DOHH2 (cell line): ENCODE results near the gene SCG5.

ENCODE experiments used
- H3F3A ChIP-seq: fragments of 200-600 bp; sonication (generic), shearing (Covaris generic); 2 replicates; pipeline ENCODE4 v1.6.0; 2016; ENCODE audit warnings: antibody characterized with exemption, mild to moderate bottlenecking; ENCODE audit not compliant: control insufficient read depth, insufficient read depth
- H3K27ac ChIP-seq: fragments of 200-600 bp; sonication (generic); 2 replicates; pipeline ENCODE4 v1.5.1; 2014; ENCODE audit warnings: low read depth, mild to moderate bottlenecking, low read length, moderate library complexity
- H3K27me3 ChIP-seq: fragments of 200-600 bp; sonication (generic); 2 replicates; pipeline ENCODE4 v1.6.1; 2014; ENCODE audit warnings: mild to moderate bottlenecking, low read length, mixed read lengths; ENCODE audit not compliant: control insufficient read depth
- H3K36me3 ChIP-seq: fragments of 200-600 bp; sonication (generic); 2 replicates; pipeline ENCODE4 v1.6.1; 2014; ENCODE audit warnings: mild to moderate bottlenecking, low read length, moderate library complexity, mixed read lengths; ENCODE audit not compliant: control insufficient read depth
- H3K4me1 ChIP-seq: fragments of 200-600 bp; sonication (generic); 2 replicates; pipeline ENCODE4 v1.6.1; 2014; ENCODE audit warnings: mild to moderate bottlenecking, low read length, mixed read lengths; ENCODE audit not compliant: control insufficient read depth
- H3K4me2 ChIP-seq: fragments of 200-600 bp; sonication (generic); 2 replicates; pipeline ENCODE4 v1.6.0; 2014; ENCODE audit warnings: mild to moderate bottlenecking, low read length, moderate library complexity
- H3K4me3 ChIP-seq: fragments of 200-600 bp; sonication (generic); 2 replicates; pipeline ENCODE4 v1.5.1; 2014; ENCODE audit warnings: mild to moderate bottlenecking, low read length, mixed read lengths
- H3K79me2 ChIP-seq: fragments of 200-600 bp; sonication (generic); 2 replicates; pipeline ENCODE4 v1.6.1; 2014; ENCODE audit warnings: mild to moderate bottlenecking, low read length, mixed read lengths; ENCODE audit not compliant: control insufficient read depth
- H3K9me2 ChIP-seq: fragments of 200-600 bp; sonication (generic); replicated peaks from 2 replicates; pipeline ENCODE4 v1.6.1; 2014; ENCODE audit warnings: mild to moderate bottlenecking, low read length, mixed read lengths; ENCODE audit not compliant: control insufficient read depth
- H3K9me3 ChIP-seq: fragments of 200-600 bp; sonication (generic); 2 replicates; pipeline ENCODE4 v1.6.1; 2014; ENCODE audit warnings: antibody characterized with exemption, low read length, mixed read lengths; ENCODE audit not compliant: control insufficient read depth, insufficient read depth
- H4K20me1 ChIP-seq: fragments of 200-600 bp; sonication (generic); 2 replicates; pipeline ENCODE4 v1.6.0; 2014; ENCODE audit warnings: low read depth, mild to moderate bottlenecking, antibody characterized with exemption, low read length, moderate library complexity; ENCODE audit not compliant: control insufficient read depth, insufficient read depth
- EZH2phosphoT487 ChIP-seq: fragments of 200-600 bp; sonication (generic); IDR thresholded peaks from 2 replicates; pipeline ENCODE4 v1.6.1; 2017; ENCODE audit warnings: borderline replicate concordance, mild to moderate bottlenecking, antibody characterized with exemption, low read length, moderate library complexity, mixed read lengths
- TF ChIP-seq, protein P1 (sequence below): fragments of 200-600 bp; sonication (generic); IDR thresholded peaks from one replicate; pipeline ENCODE4 v1.5.1; 2014; ENCODE audit warnings: antibody characterized with exemption, mild to moderate bottlenecking, low read depth, low read length; ENCODE audit not compliant: poor library complexity, severe bottlenecking

SCG5 gene

DNA sequence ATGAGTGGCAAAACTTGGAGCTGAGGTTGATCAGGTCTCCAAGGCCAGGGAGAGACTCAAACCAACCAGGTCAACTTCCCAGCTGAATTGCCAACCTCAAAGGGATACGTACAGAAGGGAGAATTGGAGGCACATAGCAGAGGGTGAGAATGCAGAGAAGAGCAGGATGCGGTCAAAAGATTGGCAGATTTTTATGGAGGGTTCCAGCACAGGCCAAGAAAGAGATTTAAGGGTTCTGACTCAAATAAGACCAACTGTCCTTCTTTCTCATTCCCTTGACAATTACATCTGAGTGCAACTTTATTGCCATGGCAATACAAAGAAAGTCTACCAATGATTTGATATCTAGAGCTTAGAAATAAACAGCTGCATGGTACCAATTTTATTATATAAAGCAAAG, 33.2 kb downstream of the SCG5 start:
- H3K79me2 ChIP-seq = no peaks in the 10 kb centered on the region
- no peak overlapping the region for H3K4me2 ChIP-seq
- H3K9me2 ChIP-seq = no peaks in the 10 kb centered on the region
- no peaks in the 10 kb centered on the region for H3F3A ChIP-seq
- no peaks in the 10 kb centered on the region for H3K36me3 ChIP-seq
- no peaks in the 10 kb centered on the region for H3K9me3 ChIP-seq
- no peak overlapping the region for H3K27ac ChIP-seq
- H3K4me1 ChIP-seq = no peaks in the 10 kb centered on the region
- TF ChIP-seq, protein P1, sequence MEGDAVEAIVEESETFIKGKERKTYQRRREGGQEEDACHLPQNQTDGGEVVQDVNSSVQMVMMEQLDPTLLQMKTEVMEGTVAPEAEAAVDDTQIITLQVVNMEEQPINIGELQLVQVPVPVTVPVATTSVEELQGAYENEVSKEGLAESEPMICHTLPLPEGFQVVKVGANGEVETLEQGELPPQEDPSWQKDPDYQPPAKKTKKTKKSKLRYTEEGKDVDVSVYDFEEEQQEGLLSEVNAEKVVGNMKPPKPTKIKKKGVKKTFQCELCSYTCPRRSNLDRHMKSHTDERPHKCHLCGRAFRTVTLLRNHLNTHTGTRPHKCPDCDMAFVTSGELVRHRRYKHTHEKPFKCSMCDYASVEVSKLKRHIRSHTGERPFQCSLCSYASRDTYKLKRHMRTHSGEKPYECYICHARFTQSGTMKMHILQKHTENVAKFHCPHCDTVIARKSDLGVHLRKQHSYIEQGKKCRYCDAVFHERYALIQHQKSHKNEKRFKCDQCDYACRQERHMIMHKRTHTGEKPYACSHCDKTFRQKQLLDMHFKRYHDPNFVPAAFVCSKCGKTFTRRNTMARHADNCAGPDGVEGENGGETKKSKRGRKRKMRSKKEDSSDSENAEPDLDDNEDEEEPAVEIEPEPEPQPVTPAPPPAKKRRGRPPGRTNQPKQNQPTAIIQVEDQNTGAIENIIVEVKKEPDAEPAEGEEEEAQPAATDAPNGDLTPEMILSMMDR = no peak
- no peak for TF ChIP-seq EZH2phosphoT487
- no peaks in the 10 kb centered on the region for H3K27me3 ChIP-seq
- no peaks in the 10 kb centered on the region for H4K20me1 ChIP-seq
- no peak overlapping the region for H3K4me3 ChIP-seq

DNA sequence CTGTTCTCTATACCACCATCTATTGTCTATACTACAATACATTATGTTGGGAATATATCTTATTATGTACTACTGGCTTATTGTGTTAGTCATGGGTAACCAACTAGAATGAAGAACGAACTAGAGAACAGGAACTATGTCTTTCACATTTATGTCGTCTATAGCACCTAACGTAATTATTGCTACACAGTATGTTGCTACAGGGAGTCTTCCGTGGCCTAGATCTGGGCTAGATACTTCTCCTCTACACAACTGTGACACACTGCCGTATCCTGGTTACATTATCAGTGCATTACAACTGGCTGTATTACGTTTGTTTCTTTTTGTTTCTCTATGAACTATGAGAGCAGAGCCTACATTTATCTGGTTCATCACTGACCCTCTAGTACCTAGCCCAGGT, 34.0 kb downstream of the SCG5 start:
- no peak overlapping the region for H3K4me2 ChIP-seq
- no peak overlapping the region for H3K27ac ChIP-seq

DNA sequence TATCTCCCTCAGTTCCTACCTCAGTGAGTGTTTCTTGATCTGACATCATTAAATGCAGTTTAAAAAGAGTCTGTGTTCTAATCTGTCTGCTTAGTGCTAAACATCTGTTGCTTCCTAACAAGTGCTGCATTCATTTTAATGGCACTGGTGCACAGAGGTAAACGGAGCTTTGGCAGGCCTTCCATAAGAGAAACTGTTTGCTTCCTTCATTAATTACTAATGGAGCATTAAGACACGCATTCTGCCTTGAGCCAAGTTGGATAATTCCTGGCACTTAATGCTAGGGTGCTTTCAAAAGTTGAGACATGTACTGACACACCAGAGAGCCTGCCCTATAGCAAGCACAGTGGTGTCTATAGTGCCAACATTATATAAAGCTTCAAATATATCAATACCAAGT, 34.7 kb downstream of the SCG5 start:
- Histone ChIP-seq H3K9me2 (no peaks in the 10 kb centered on the region), H4K20me1 (no peaks in the 10 kb centered on the region), H3K9me3 (no peaks in the 10 kb centered on the region), H3K4me2 (no peak overlapping the region), H3F3A (no peaks in the 10 kb centered on the region), H3K27me3 (no peaks in the 10 kb centered on the region), H3K4me1 (no peaks in the 10 kb centered on the region), H3K4me3 (no peak overlapping the region), H3K27ac (no peak overlapping the region), H3K36me3 (no peaks in the 10 kb centered on the region), H3K79me2 (no peaks in the 10 kb centered on the region)
- TF ChIP-seq, protein P1 = no peak
- TF ChIP-seq EZH2phosphoT487 = no peak

More for the DNA sequence above, 34.0 kb downstream of the SCG5 start:
- H3K79me2 ChIP-seq = no peaks in the 10 kb centered on the region
- no peaks in the 10 kb centered on the region for H3K9me2 ChIP-seq
- no peaks in the 10 kb centered on the region for H3F3A ChIP-seq
- no peaks in the 10 kb centered on the region for H3K36me3 ChIP-seq
- H3K27me3 ChIP-seq = no peaks in the 10 kb centered on the region
- H4K20me1 ChIP-seq = no peaks in the 10 kb centered on the region
- H3K4me1 ChIP-seq = no peaks in the 10 kb centered on the region
- TF ChIP-seq, protein P1 = no peak
- no peak for TF ChIP-seq EZH2phosphoT487
- no peaks in the 10 kb centered on the region for H3K9me3 ChIP-seq
- H3K4me3 ChIP-seq = no peak overlapping the region
